HG02623 (cell line): Measurements from ENCODE around the gene CAPN8.

Experiments
- ATAC-seq: cut with Tn5 transposase; IDR thresholded peaks from one replicate; pipeline ENCODE4 v1.9.1; 2021; ENCODE audit warnings: moderate library complexity; ENCODE audit not compliant: unreplicated experiment

The CAPN8 gene

GRCh38 chr1:223492044-223492443 is 173.5 kb downstream of the CAPN8 start:
- ATAC-seq, result no peak
